ENCODE data around the gene CAMK2N1. TPM values are rescaled to one million over a fixed set of nuclear protein-coding genes. Genes with fewer than 3 reads are reported as not detected.
A peak's percentile ranks its signal among the peaks of the same experiment; 100 is the strongest.
"Not testable (repeated sequence)": the region's sequence is repeated elsewhere in the genome, so short reads cannot be mapped to it uniquely, and the experiment has no call there.

CAMK2N1 gene
- total and polyA plus RNA-seq, 12 donors: 0.89 to 68.7 (median 32.6) TPM

DNA sequence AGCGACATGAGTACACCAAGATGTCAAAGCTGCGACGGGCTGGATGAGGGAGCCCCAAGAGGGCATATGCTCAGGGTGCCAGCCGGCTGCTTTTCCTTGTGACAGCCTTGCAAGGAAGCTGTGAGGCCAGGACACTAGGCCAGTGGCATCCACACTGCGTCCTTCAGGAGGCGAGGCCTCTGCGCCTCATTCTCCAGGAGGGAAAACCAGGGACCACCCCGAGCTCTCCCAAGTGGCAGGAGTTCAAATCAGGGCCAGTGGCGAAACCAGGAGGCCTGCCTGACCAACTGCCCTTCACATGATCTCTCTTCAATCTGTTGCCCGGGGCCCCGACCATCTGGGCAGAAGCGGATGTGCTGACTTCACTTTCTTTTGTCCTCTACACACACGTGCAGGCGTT lies 13.7 kb upstream of the CAMK2N1 start:
- intact Hi-C loops (cut with DNase I): loop anchor here (5.0 to 10.0 kb wide), 2 partner anchors 137 to 585 kb away; no protein-coding TSS in a partner anchor
- peaks cover 0 to 3% of the 10 kb centered on the region in 2 donors for H3K4me1 ChIP-seq (replicated peaks in 1 of 2)
- H3K36me3 ChIP-seq (replicated peaks in 1 of 2): peaks cover 0 to 49% of the 10 kb centered on the region in 2 donors

DNA sequence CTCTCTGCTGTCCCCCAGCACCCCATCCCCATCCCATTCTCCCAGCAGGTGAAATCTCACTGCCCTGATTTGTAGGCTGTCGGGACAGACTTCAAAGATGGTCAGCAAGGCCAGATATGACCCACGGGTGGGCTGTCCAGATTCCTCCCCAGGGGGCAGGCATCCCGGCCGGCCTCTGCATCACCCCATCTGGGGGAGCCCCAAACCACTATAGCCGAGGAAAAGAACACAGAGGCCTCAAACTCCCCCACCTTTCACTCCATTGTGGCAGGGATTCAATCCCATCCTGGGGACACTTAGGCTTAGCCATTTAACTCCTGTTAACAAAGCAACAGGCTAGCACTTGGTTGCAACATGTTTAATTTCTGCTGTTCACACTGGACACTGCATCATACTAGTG lies 13.1 kb upstream of the CAMK2N1 start:
- H3K27me3 ChIP-seq: no peaks in the 10 kb centered on the region
- H3K36me3 ChIP-seq (replicated peaks in 1 of 2): peaks cover 0 to 49% of the 10 kb centered on the region in 2 donors
- 73 to 100% (median 84%) methylated on average over 1 to 5 of the region's 5 CpGs for WGBS, 4 donors
- no peaks in the 10 kb centered on the region for H3K9me3 ChIP-seq (replicated peaks in 1 of 3)
- H3K27ac ChIP-seq: no peak overlapping the region
- peak in 1 of 7 donors; percentile 11 for DNase-seq
- no peak for TF ChIP-seq POLR2A (IDR thresholded peaks at IDR 0.05)
- TF ChIP-seq, protein P1, sequence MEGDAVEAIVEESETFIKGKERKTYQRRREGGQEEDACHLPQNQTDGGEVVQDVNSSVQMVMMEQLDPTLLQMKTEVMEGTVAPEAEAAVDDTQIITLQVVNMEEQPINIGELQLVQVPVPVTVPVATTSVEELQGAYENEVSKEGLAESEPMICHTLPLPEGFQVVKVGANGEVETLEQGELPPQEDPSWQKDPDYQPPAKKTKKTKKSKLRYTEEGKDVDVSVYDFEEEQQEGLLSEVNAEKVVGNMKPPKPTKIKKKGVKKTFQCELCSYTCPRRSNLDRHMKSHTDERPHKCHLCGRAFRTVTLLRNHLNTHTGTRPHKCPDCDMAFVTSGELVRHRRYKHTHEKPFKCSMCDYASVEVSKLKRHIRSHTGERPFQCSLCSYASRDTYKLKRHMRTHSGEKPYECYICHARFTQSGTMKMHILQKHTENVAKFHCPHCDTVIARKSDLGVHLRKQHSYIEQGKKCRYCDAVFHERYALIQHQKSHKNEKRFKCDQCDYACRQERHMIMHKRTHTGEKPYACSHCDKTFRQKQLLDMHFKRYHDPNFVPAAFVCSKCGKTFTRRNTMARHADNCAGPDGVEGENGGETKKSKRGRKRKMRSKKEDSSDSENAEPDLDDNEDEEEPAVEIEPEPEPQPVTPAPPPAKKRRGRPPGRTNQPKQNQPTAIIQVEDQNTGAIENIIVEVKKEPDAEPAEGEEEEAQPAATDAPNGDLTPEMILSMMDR (IDR thresholded peaks at IDR 0.05): no peak
- intact Hi-C loops (cut with DNase I): loop anchor here (5.0 to 10.0 kb wide), 2 partner anchors 137 to 584 kb away; no protein-coding TSS in a partner anchor
- H3K4me1 ChIP-seq (replicated peaks in 1 of 2): peaks cover 0 to 5% of the 10 kb centered on the region in 2 donors
- no peak overlapping the region for H3K4me3 ChIP-seq

More for the DNA sequence above, 13.7 kb upstream of the CAMK2N1 start:
- no peak for DNase-seq
- 86 to 92% (median 91%) methylated on average over 10 to 14 of the region's 14 CpGs for WGBS, 4 donors
- H3K27ac ChIP-seq: no peak overlapping the region
- TF ChIP-seq, protein P1 (IDR thresholded peaks at IDR 0.05): no peak
- no peak for TF ChIP-seq POLR2A (IDR thresholded peaks at IDR 0.05)
- no peaks in the 10 kb centered on the region for H3K27me3 ChIP-seq
- no peak overlapping the region for H3K4me3 ChIP-seq
- H3K9me3 ChIP-seq (replicated peaks in 1 of 3): no peaks in the 10 kb centered on the region

DNA sequence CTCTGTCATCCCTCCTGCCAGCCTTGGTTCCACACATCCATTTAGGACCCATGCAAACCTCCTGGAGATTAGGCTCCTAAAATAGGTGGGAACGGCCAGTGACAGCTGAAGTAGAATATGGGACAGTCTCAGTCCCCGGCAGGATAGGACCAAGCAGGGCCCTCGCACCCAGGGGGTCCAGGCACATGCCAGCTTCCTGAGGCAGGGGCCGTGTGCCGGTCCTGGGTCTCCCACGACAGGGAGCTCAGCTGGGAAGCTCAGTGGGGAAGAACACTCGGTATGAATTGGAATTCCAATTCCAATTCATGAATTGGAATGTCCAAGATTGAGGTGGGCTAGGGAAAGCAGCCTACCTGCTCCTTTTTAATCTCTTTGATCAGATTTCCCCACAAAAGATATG lies 12.1 kb upstream of the CAMK2N1 start:
- DNase-seq: peak in 1 of 7 donors; percentile 15
- no peaks in the 10 kb centered on the region for H3K27me3 ChIP-seq
- TF ChIP-seq, protein P1 (IDR thresholded peaks at IDR 0.05): no peak
- no peak for TF ChIP-seq POLR2A (IDR thresholded peaks at IDR 0.05)
- H3K36me3 ChIP-seq (replicated peaks in 1 of 2): peaks cover 0 to 49% of the 10 kb centered on the region in 2 donors
- H3K4me3 ChIP-seq: no peak overlapping the region
- intact Hi-C loops (cut with DNase I): loop anchor here (5.0 to 10.0 kb wide), 2 partner anchors 136 to 583 kb away; no protein-coding TSS in a partner anchor
- H3K9me3 ChIP-seq (replicated peaks in 1 of 3): no peaks in the 10 kb centered on the region
- H3K4me1 ChIP-seq (replicated peaks in 1 of 2): peaks cover 0 to 12% of the 10 kb centered on the region in 2 donors
- 85 to 90% (median 89%) methylated on average over 7 of the region's 7 CpGs for WGBS, 4 donors
- H3K27ac ChIP-seq: no peak overlapping the region

DNA sequence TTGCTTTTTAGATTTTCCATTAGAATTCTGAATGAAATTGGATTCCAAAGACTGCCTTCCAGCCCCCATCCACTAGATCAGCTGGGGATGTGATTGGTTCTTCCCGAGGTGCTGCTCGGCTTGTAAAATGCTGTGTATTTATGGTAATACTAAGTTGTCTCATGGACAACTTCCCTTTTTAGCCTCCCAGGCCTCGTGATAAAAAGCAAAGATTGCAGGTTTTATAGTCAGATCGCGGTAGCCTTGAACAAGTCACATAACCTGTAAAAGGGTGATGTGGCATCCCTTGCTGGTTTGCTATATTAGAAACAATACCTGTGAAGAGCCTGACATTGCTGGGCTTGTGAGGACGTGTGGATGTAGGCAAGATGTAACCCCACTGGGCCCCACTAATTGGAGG lies 11.5 kb upstream of the CAMK2N1 start:
- H3K4me1 ChIP-seq (replicated peaks in 1 of 2): peaks cover 0 to 12% of the 10 kb centered on the region in 2 donors
- H3K27ac ChIP-seq: no peak overlapping the region
- intact Hi-C loops (cut with DNase I): loop anchor here (5.0 to 10.0 kb wide), 2 partner anchors 135 to 583 kb away; no protein-coding TSS in a partner anchor
- DNase-seq: no peak
- no peak overlapping the region for H3K4me3 ChIP-seq
- TF ChIP-seq POLR2A (IDR thresholded peaks at IDR 0.05): no peak
- TF ChIP-seq, protein P1 (IDR thresholded peaks at IDR 0.05): no peak
- no peaks in the 10 kb centered on the region for H3K27me3 ChIP-seq
- H3K36me3 ChIP-seq (replicated peaks in 1 of 2): peaks cover 0 to 43% of the 10 kb centered on the region in 2 donors
- WGBS, 4 donors: 68 to 72% (median 70%) methylated on average over 6 of the region's 6 CpGs
- no peaks in the 10 kb centered on the region for H3K9me3 ChIP-seq (replicated peaks in 1 of 3)

DNA sequence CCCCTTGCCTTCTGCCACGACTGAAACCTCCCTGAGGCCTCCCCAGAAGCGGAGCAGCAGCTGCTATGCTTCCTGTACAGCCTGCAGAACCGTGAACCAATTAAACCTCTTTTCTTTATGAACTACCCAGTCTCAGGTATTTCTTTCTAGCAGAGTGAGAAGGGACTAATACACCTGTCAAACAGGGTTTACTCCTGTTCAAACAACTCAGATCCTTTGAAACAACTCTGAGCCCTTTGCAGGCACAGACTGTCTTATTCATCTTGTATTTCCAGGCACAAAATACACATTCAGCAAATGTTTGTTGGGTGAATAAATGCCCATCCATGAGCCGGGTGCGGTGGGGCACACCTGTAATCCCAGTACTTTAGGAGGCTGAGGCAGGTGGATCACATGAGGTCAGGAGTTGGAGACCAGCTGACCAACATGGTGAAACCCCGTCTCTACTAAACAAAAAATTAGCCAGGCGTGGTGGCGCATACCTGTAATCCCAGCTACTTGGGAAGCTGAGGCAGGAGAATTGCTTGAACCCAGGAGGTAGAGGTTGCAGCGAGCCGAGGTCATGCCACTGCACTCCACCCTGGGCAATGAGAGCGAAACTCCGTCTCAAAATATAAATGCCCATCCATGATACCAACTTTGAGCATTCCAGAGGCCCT lies 10.8 kb upstream of the CAMK2N1 start:
- intact Hi-C loops (cut with DNase I): loop anchor here (5.0 to 10.0 kb wide), 2 partner anchors 135 to 582 kb away; no protein-coding TSS in a partner anchor
- not testable (repeated sequence) for H3K27me3 ChIP-seq

More for the DNA sequence above, 10.8 kb upstream of the CAMK2N1 start:
- 89 to 92% (median 89%) methylated on average over 12 of the region's 12 CpGs for WGBS, 4 donors
- not testable (repeated sequence) for H3K9me3 ChIP-seq (replicated peaks in 1 of 3); H3K4me3 ChIP-seq; H3K27ac ChIP-seq
- peaks cover 0 to 12% of the 10 kb centered on the region in 2 donors for H3K4me1 ChIP-seq (replicated peaks in 1 of 2)
- peak in 1 of 7 donors; percentile 10 for DNase-seq
- peaks cover 0 to 36% of the 10 kb centered on the region in 2 donors for H3K36me3 ChIP-seq (replicated peaks in 1 of 2)

Measured in adrenal gland (tissue), 12 donors.